Kidney glomerular epithelial cell (primary cell): Measurements from ENCODE around the gene CCDC148.
"Not testable (repeated sequence)": the region's sequence is repeated elsewhere in the genome, so short reads cannot be mapped to it uniquely, and the experiment has no call there.

Experiments used
- DNase-seq: peaks from one replicate; lab custom pipeline; 2025; lab: John Stamatoyannopoulos, UW

The CCDC148 gene

DNA sequence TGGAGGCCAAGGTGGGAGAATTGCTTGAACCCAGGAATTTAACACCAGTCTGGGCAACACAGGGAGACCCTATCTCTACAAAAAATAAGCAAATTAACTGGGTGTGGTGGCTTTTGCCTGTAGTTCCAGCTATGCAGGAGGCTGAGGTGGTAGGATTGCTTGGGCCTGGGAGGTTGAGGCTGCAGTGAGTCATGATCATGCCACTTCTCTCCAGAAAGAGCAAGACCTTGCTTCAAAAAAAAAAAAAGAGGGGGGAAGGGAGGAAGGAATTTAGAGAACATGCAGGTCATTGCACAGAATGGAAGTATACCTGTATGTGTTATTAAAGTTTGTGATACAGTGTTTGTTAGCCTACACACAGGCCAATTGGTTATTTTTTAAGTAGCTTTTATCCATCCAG, 26.0 kb upstream of the CCDC148 start:
- no peak for DNase-seq

DNA sequence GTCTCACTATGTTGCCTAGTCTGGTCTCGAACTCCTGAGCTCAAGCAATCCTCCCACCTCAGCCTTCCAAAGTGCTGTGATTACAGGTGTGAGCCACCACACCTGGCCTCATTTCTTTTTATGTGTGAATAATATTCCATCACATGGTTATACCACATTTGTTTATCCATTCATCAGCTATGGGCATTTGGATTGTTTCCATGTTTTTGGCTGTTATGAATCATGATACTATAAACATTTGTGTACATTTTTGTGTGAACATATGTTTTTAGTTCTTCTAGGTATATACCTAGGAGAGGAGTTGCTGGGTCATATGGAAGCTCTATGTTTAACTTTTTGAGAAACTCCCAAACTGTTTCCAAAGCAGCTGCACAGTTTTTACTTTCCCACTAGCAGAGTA, 24.6 kb upstream of the CCDC148 start:
- no peak for DNase-seq

DNA sequence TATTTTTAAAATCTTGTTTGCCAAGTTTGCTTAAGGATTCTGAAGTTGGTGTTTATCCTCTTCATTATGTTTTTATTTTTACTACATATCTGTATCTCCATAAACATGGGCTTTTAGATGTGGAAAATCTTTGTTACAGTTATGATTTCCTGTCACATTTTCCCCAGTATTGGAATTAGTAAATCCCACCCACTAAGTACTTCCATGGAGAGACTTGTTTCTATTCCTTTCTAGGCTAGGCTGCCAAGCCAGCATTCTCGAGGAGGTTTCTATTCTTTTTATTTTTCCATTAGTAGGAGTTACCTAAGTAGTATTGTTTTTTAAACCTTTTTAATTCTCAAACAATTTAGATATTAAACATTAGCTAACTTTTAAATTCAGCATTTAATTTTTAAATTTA, 22.3 kb upstream of the CCDC148 start:
- DNase-seq, result no peak

DNA sequence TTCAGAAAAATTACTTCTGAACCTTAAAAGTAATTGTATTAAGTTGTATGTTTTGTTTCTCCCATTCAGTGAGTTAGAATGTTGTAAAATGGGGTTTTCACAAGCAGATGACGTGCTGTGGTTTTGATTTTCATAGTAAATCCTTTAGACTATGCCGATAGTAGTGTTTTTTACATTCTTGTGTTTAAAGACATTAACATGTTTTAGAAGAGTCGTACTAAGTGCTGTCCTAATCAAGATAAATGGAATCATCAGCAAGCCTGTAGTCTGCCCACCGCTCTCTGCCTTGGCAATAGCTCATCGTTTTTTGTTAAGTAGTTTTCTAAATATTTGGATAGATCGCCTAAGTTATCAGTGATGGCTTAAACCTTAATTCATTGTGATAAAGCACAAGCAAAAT, 21.7 kb upstream of the CCDC148 start:
- no peak for DNase-seq

DNA sequence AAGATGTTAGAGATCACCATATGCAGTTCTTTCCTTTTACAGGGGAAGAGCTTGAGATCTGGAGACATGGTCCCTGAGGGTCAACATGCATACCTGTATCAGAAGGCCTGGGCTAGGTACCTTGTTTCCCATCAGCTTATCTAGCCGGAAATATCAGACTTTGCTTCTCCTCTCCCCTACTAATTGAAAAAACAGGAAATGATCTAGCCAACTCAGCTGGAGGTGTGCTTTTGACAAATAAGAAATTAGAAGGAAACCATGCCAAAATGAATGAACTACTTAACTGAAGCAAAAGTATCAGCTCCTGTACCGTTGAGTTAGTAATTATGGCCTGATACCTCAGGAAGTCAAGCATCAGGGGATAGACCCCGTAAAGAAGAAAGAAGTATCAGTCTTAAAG, 20.6 kb upstream of the CCDC148 start:
- DNase-seq, result no peak

GRCh38 chr2:158474526-158475011, 18.0 kb upstream of the CCDC148 start:
- DNase-seq, result not testable (repeated sequence)

DNA sequence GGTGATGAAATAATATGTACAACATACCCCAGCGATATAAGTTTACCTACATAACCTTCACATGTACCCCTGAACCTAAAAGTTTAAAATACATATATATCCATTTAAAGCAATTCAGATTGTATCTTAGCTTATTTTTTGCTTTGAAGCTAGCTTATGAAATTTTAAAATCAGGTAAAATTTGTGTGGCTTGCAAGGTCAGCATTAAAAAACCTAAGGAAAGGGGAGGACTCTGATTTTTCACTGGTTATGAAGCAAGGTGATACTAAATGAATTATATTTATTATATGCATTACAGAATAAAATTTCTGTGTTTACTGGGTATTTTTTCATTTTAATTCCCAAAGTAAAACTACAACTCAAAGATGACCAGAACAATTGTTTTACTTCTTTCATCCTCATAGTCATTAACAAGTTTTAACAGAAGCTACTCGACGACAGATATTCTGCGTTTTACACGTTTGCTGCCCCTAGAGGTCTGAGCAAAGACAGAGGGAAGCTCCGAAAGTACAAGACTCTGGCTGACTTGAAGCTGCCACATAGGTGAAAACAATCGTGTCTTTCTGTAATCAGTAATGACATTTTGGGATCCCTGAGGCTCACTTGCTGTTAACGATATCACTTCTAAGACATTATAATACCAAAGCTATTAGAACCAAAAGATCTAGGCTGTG, 17.3 kb upstream of the CCDC148 start:
- DNase-seq, result no peak

GRCh38 chr2:158473300-158473699, 16.7 kb upstream of the CCDC148 start:
- not testable (repeated sequence) for DNase-seq

DNA sequence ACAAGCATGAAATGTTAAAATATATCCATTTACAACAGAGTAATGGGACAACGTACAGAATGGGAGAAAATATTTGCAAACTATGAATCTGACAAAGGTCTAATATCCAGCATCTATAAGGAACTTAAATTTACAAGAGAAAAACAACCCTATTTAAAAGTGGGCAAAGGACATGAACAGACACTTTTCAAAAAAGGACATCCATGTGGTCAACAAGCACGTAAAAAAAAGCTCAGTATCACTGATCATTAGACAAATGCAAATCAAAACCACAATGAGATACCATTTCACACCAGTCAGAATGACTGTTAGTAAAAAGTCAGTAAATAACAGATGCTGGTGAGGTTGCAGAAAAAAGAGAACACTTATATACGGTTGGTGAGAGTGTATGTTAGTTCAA, 16.3 kb upstream of the CCDC148 start:
- not testable (repeated sequence) for DNase-seq

- DNase-seq, result no peak
These were observed 10.7 kb upstream of the CCDC148 start for GRCh38 chr2:158467248-158467647.

DNA sequence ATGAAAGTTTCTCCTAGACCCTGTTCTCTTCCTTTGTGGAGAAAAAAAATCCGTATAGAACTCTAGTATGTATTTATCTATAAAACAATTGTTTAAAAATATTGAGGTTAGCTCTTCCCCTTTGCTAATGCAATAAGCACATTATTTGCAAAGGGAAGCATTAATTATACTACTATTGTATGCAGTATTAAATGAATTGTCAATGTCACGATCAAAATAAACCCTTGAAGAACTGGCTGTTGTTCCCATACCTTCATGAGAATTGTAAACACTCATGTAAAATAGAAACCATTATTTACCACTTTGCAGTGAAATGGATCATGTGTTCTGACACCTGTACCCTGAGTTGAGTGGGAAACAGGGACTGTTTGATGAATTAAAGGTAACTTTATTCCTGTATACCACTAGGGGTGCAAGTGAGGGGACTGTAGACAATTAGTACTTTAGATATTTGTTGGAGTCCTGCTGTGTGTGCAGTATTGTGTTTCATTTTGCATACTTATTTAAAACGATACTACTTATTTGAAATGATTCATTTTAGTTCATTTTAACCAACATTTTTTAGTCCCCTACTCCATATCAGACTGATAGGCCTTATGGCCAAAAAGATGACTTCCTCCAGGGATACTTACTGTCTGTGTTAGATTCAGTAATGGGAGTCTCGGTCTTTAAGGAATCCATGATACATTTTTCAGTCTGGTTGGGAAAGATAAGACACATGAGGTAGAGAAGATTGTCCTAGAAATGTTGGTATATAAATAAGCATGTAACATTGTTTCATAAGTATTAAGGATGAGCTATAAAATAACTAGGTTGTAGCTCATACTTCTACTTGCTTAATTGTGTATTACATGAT, 8.1 kb upstream of the CCDC148 start:
- DNase-seq, result peak; percentile 27

DNA sequence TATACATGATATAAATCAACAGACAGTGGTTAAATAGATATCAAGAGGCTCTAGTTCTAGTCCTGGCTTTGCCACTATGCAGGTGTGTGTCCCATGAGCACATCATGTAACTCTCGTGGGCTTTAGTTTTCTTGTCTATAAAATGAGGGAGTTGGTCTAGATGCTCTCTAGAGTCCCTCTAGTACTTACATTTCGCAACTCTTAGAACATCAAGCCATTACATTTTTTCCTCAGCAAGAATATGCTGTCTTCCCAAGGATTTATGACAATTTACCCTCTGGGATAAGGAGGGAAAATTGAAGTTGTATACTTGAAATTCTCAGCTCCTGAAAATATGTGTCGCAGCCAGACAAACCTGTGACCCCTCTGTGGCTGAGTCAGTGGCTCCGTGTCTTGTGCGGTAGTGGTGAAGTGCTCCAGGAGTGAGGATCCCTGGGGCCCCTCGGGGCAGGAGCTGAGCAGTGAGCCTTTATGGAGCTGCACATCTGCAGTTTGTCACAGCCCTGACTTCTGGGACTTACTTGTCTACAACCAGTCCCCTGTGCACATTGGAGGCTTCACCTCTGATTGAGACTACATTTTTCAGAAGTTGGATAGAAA, 7.0 kb upstream of the CCDC148 start:
- DNase-seq, result no peak

GRCh38 chr2:158460632-158461297, 4.2 kb upstream of the CCDC148 start:
- peak; percentile 47 for DNase-seq

DNA sequence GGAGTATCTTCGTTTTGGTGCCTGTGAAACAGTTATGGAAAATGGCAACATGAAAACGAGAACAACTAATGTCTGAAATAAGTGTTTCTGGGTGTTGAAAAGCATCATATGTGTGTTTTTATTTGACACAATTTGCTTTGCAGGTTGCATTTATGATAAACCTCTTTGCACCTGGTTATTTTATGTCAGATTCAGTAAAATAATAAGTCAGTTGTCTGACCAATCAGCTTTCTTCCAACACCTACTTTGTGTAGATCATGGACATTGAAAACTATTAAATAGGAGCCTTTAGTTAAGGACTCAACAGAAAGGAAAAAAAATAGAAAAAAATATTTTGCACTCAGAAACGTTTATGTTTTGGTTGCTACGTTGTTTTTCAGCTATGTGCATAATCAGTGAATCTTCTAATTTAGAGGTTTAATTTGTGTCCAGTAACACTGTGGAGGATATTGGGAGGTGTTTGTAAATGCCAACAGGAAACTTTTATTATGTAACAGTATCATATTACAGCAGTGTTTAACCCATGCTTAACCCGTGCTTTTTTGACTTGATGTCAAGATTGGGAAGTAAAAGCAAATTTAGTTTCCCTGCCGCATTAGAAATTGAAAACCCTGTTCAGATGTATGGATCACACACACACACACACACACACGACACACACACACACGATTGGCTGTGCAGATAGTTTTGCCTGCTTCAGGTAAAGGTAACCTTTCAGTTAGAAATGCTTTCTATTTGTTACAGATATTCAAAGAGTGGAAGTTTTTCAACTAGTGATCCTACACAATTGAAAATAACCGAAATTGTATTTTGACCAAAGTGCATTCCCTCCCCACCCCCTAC, 2.8 kb upstream of the CCDC148 start:
- no peak for DNase-seq

DNA sequence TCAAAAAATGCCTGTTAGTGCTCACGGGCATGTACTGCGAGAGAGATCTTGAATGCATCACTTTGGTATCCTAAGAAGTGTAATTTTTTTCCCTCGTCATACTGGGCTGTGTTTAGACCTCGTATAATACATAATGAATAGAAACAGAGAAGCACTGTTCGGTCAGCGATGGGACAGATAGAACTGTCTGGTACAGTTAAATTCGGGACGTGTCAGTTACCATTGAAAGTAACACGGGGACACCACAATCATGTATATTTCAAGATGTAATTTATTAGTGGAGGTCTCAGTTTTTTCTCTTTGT, 2.0 kb upstream of the CCDC148 start:
- DNase-seq, result no peak

DNA sequence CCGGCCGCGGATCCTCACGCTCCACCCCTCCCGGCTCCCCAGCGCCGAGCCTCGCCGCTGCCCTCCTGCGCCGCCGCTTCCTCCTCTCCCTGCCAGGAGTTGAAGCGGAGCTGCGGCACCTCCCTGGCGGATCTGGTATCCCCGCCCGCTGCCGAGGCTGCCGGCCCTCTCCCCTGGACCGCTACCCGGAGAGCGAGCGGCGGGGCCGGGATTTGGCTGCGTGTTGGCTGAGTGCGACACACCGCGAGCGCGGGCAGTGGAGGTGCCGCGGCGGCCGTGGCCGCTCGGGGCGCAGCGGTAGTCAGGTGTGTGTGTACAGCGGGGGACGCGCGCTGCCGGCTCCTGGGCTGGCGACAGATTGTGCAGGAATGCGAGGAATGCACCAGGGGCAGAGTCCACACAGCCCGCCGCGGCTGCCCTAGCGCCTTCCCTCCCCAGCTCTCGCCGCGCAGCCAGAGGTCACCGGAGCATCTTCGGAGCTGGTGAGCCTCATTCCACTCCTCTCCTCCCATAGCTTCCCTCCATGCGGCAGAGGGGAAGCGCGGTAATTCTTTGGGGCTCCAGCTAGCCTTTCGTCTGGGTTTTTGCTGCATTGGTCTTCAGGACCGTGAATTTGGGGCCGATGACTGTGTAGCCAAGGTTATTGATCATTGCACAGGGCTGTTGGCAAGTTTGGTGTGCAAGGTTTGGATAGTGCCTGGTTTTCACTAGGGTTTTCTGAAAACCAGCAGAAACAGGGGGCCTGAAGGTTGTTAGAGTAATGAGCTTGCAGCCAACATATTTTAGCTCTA, 1.5 kb upstream of the CCDC148 start:
- peak; percentile 77 for DNase-seq

- peak; percentile 50 for DNase-seq
These were observed 706 bp upstream of the CCDC148 start for GRCh38 chr2:158457092-158457825.

DNA sequence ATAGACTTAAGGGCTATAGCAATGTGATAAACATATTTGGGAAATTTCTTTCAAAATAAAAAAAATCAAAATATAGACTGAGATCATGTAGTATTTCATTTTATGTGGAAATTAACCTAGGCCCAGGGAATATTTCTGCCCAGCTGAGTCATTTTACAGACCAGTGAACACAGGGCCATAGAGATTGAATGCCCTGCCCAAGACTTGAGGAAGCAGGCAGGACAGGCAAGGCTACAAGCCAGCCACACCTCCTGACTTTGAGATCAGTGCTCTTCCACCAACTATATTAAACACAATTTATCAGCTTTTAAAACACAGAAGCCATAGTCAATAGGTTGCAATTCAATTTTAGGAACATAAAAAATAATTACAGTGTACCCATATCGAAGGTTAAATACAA, 12.9 kb downstream of the CCDC148 start:
- DNase-seq, result no peak

GRCh38 chr2:158439062-158439461, 17.5 kb downstream of the CCDC148 start:
- DNase-seq, result not testable (repeated sequence)

DNA sequence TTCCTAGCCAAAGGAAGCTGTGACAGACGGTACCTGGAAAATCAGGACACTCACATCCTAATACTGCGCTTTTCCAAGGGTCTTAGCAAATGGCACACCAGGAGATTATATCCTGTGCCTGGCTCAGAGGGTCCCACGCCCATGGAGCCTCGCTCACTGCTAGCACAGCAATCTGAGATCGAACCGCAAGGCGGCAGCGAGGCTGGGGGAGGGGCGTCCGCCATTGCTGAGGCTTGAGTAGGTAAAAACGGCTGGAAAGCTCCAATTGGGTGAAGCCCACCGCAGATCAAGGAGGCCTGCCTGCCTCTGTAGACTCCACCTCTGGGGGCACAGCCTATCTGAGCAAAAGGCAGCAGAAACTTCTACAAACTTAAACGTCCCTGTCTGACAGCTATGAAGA, 22.8 kb downstream of the CCDC148 start:
- DNase-seq, result not testable (repeated sequence)
